Measurements from ENCODE around the gene MYH9.
"Not testable (repeated sequence)": the region's sequence is repeated elsewhere in the genome, so short reads cannot be mapped to it uniquely, and the experiment has no call there.

The MYH9 gene

DNA sequence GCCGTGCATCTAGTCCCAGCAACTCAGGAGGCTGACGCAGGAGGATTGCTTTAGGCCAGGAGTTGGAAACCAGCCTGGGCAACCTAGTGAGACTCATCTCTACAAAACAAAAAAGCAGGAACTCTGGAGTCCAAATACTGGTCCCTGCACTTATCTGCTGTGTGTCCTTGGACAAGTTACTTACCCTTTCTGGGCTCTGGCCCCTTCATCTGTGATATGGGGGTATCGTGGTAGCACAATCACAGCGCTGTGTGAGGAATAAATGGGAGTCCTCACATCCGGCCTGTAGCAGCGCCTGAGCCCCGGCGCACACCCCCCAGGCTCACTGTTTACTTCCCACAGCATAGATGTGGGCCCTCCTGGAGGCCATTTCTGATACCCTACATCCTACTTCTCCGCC is 44.2 kb upstream of the MYH9 start:
- Histone ChIP-seq H3K27me3 (ENCODE audit: control insufficient read depth, insufficient read depth, low read length) (no peaks in the 10 kb centered on the region), H3K9ac (no peak overlapping the region), H3K79me2 (no peaks in the 10 kb centered on the region), H3K36me3 (ENCODE audit: control insufficient read depth, insufficient read depth, low read length) (no peaks in the 10 kb centered on the region), H3K27ac (no peak overlapping the region), H3K9me3 (ENCODE audit: control insufficient read depth, low read length) (no peaks in the 10 kb centered on the region), H2AFZ (no peak overlapping the region), H3K4me3 (ENCODE audit: low read depth, low read length) (no peak overlapping the region), H3K4me2 (ENCODE audit: low read length) (no peak overlapping the region), H3K4me1 (no peaks in the 10 kb centered on the region)
- TF ChIP-seq, protein P1, sequence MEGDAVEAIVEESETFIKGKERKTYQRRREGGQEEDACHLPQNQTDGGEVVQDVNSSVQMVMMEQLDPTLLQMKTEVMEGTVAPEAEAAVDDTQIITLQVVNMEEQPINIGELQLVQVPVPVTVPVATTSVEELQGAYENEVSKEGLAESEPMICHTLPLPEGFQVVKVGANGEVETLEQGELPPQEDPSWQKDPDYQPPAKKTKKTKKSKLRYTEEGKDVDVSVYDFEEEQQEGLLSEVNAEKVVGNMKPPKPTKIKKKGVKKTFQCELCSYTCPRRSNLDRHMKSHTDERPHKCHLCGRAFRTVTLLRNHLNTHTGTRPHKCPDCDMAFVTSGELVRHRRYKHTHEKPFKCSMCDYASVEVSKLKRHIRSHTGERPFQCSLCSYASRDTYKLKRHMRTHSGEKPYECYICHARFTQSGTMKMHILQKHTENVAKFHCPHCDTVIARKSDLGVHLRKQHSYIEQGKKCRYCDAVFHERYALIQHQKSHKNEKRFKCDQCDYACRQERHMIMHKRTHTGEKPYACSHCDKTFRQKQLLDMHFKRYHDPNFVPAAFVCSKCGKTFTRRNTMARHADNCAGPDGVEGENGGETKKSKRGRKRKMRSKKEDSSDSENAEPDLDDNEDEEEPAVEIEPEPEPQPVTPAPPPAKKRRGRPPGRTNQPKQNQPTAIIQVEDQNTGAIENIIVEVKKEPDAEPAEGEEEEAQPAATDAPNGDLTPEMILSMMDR (IDR thresholded peaks at IDR 0.05): no peak

DNA sequence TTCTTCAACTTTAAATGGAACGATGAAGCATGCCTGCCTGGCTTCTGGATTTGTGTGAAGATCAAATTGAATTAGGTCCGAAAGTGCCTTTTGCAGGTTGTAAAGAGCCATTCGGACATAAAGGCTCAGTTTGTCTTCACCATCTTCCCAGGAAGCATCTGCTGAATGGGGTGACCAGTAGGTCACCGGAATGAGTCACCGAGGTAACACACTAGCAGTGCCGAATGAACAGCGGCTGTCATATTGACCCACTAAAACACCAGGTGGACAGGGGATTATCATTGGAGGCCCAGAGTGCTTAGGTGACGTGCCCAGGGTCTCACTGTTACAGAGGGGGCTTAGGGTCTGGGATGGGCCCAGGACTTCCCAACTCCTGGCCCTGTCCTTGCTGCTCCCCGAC is 43.1 kb upstream of the MYH9 start:
- TF ChIP-seq, protein P1 (IDR thresholded peaks at IDR 0.05): no peak
- Histone ChIP-seq H3K27ac (no peak overlapping the region), H3K9ac (no peak overlapping the region), H3K9me3 (ENCODE audit: control insufficient read depth, low read length) (no peaks in the 10 kb centered on the region), H3K4me2 (ENCODE audit: low read length) (no peak overlapping the region), H3K4me1 (no peaks in the 10 kb centered on the region), H3K79me2 (no peaks in the 10 kb centered on the region), H3K27me3 (ENCODE audit: control insufficient read depth, insufficient read depth, low read length) (no peaks in the 10 kb centered on the region), H3K36me3 (ENCODE audit: control insufficient read depth, insufficient read depth, low read length) (no peaks in the 10 kb centered on the region), H3K4me3 (ENCODE audit: low read depth, low read length) (no peak overlapping the region), H2AFZ (no peak overlapping the region)

DNA sequence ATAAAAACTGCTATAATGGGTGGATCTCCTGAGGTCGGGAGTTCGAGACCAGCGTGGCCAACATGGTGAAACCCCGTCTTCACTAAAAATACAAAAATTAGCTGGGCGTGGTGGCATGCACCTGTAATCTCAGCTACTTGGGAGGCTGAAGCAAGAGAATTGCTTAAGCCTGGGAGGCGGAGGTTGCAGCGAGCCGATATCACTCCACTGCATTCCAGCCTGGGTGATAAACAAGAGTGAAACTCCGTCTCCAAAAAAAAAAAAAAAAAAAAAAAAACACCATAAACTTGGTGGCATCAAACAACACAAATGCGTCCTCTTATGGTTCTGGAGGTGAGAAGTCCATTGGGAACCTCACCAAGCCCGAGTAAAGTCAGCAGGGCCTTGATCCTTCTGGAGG is 40.2 kb upstream of the MYH9 start:
- H3K4me1 ChIP-seq; H3K4me2 ChIP-seq (ENCODE audit: low read length); H3K27ac ChIP-seq; H2AFZ ChIP-seq; H3K4me3 ChIP-seq (ENCODE audit: low read depth, low read length); H3K79me2 ChIP-seq; H3K9me3 ChIP-seq (ENCODE audit: control insufficient read depth, low read length); H3K9ac ChIP-seq; H3K36me3 ChIP-seq (ENCODE audit: control insufficient read depth, insufficient read depth, low read length); H3K27me3 ChIP-seq (ENCODE audit: control insufficient read depth, insufficient read depth, low read length): not testable (repeated sequence)

DNA sequence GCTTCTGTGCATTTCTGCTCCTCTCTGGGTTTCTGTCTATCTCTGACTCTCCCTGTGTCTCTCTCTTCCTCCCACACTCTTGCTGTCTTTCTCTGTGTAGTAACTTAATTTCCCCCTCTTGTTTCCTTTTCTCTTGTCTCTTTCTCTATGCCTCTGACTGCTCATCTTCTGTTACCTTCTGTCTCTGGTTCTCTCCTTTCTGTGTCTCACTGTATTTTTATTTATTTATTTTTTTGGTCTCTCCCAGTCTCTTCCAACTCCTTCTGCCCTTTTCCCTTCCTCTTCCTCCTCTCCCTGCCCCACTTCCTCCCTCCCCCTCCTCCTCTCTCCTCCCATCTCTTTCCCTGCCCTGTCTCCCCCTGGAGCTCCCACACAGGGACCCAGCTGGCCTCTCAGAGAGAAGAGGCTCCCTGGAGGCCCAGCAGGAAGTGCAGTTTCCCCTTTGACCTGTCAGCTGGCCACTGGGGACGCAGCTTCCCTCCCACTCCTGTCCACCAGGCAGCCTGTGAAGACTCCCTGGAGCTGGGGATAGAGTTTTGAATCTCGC is 38.3 kb upstream of the MYH9 start:
- Histone ChIP-seq H3K79me2 (no peaks in the 10 kb centered on the region), H3K27ac (no peak overlapping the region), H3K4me3 (ENCODE audit: low read depth, low read length) (no peak overlapping the region), H2AFZ (no peak overlapping the region), H3K4me1 (no peaks in the 10 kb centered on the region), H3K9ac (no peak overlapping the region), H3K36me3 (ENCODE audit: control insufficient read depth, insufficient read depth, low read length) (no peaks in the 10 kb centered on the region), H3K9me3 (ENCODE audit: control insufficient read depth, low read length) (no peaks in the 10 kb centered on the region), H3K27me3 (ENCODE audit: control insufficient read depth, insufficient read depth, low read length) (no peaks in the 10 kb centered on the region), H3K4me2 (ENCODE audit: low read length) (no peak overlapping the region)
- TF ChIP-seq, protein P1 (IDR thresholded peaks at IDR 0.05): no peak

DNA sequence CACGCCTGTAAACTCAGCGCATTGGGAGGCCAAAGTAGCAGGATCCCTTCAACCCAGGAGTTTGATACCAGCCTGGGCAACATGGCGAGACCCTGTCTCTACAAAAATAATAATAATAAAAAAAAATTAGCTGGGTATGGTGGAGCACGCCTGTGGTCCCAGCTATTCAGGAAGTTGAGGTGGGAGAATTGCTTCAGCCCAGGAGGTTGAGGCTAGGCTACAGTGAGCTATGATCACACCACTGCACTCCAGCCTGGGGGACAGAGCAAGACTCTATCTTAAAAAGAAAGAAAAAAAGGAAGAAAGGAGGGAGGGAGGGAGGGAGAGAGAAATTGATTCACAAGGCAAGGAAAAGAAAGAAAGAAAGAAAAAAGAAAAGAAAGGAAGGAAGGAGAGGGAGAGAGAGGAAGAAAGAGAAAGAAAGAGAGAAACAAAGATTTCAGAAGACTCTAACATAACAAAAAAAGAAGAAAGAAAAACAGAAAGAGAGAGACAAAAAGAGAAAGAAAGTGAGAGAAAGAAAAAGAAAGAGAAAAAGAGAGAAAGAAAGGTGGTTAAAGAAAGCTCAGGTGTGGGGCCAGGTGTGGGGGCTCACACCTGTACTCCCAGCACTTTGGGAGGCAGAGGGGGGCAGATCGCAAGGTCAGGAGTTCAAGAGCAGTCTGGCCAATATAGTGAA is 37.3 kb upstream of the MYH9 start:
- no peak overlapping the region for H3K27ac ChIP-seq
- H3K4me1 ChIP-seq: no peaks in the 10 kb centered on the region
- H3K4me2 ChIP-seq (ENCODE audit: low read length): no peak overlapping the region
- H3K9me3 ChIP-seq (ENCODE audit: control insufficient read depth, low read length): no peaks in the 10 kb centered on the region
- TF ChIP-seq, protein P1 (IDR thresholded peaks at IDR 0.05): no peak
- no peaks in the 10 kb centered on the region for H3K36me3 ChIP-seq (ENCODE audit: control insufficient read depth, insufficient read depth, low read length)
- H3K27me3 ChIP-seq (ENCODE audit: control insufficient read depth, insufficient read depth, low read length): no peaks in the 10 kb centered on the region
- H3K79me2 ChIP-seq: no peaks in the 10 kb centered on the region
- no peak overlapping the region for H3K9ac ChIP-seq
- no peak overlapping the region for H3K4me3 ChIP-seq (ENCODE audit: low read depth, low read length)
- H2AFZ ChIP-seq: no peak overlapping the region

DNA sequence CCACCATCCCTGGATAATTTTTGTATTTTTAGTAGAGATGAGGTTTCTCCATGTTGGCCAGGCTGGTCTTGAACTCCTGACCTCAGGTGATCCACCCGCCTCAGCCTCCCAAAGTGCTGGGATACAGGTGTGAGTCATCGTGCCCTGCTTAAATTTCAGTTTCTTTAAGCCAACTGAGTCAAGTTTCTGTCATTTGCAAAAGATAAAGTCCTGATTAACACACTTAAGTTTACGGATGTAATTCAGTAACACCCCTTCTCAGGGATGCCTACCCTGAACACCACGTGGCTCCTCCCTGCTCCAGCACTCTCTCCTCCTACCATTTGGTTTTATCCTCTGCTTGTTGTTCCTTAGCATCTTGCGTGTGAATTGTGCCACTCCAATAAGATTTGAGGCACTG is 36.7 kb upstream of the MYH9 start:
- not testable (repeated sequence) for H3K4me3 ChIP-seq (ENCODE audit: low read depth, low read length); H3K27me3 ChIP-seq (ENCODE audit: control insufficient read depth, insufficient read depth, low read length); H2AFZ ChIP-seq; H3K79me2 ChIP-seq; H3K4me1 ChIP-seq; H3K9ac ChIP-seq; H3K36me3 ChIP-seq (ENCODE audit: control insufficient read depth, insufficient read depth, low read length); H3K27ac ChIP-seq; H3K4me2 ChIP-seq (ENCODE audit: low read length); H3K9me3 ChIP-seq (ENCODE audit: control insufficient read depth, low read length)

Data from parathyroid adenoma (tissue), 2 donors.